ENCODE results near the gene DBP.

The DBP gene

DNA sequence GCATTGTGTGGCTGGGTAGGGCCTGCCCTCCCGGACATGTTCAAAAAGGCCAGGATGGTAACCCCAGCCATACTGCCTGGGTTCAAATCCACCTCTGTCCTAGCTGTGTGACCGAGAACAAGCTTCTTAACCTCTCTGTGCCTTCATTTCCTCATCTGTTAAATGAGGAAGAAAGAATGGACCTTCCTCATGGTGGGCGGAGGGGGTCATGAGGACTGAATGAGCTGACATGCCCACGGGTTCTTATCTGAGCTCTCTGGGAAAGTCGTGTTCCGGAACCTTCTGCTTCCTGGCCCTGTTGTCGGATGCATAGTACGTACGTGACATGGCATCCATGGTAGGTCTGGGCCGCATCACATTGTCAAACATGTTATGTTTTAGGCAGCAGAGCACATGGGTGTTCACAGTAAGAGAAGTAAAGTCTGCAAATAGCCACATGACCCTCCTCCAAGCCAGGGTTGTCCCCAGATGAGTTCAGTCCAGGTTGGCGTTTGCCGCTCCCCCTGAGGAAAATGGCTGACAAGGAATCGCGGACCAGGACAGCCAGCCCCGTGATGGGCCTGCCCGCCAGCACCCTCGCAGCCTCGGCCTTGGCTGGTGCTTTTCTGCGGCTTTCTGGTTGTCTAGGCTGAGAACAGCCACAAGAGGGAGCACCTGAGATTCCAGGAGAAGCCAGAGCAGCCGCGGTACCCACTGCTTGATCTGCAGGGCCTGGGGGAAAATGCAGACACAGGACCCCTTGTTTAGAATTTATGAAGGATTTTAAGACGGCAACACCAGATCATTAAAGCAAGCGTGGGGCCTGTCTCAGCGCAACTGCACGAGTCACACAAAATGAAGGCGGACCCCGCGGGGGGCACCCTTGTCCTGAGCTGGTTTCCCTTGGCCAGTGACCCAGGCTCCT lies 38.0 kb upstream of the DBP start:
- Histone ChIP-seq H3K4me1 (ENCODE audit: control insufficient read depth, low read length) (peaks cover 9% of the 10 kb centered on the region), H3K27ac (ENCODE audit: low read depth, low read length) (no peak overlapping the region), H3K36me3 (ENCODE audit: control insufficient read depth, low read length) (no peaks in the 10 kb centered on the region), H3F3A (ENCODE audit: control insufficient read depth, insufficient read depth) (no peaks in the 10 kb centered on the region), H3K9me2 (replicated peaks; ENCODE audit: control insufficient read depth, low read length) (no peaks in the 10 kb centered on the region), H3K4me2 (ENCODE audit: low read length) (peak overlapping the region; percentile 45), H3K4me3 (ENCODE audit: low read length) (no peak overlapping the region), H3K27me3 (ENCODE audit: control insufficient read depth, low read length) (no peaks in the 10 kb centered on the region), H3K9me3 (ENCODE audit: control insufficient read depth, insufficient read depth, low read length) (no peaks in the 10 kb centered on the region), H3K79me2 (ENCODE audit: control insufficient read depth, low read length) (no peaks in the 10 kb centered on the region), H4K20me1 (ENCODE audit: control insufficient read depth, insufficient read depth, low read depth, low read length) (no peaks in the 10 kb centered on the region)
- TF ChIP-seq EZH2phosphoT487 (IDR thresholded peaks at IDR 0.05; ENCODE audit: borderline replicate concordance, low read length) = no peak
- peak; percentile 94 for TF ChIP-seq CTCF (IDR thresholded peaks at IDR 0.05; ENCODE audit: low read depth, low read length, poor library complexity, severe bottlenecking)

- Histone ChIP-seq H3K9me2 (replicated peaks; ENCODE audit: control insufficient read depth, low read length) (no peaks in the 10 kb centered on the region), H3K79me2 (ENCODE audit: control insufficient read depth, low read length) (no peaks in the 10 kb centered on the region), H3K4me1 (ENCODE audit: control insufficient read depth, low read length) (peaks cover 9% of the 10 kb centered on the region), H3K9me3 (ENCODE audit: control insufficient read depth, insufficient read depth, low read length) (peaks cover 5% of the 10 kb centered on the region; the same call in 1 of the 2 replicates), H3K4me2 (ENCODE audit: low read length) (no peak overlapping the region), H3K27ac (ENCODE audit: low read depth, low read length) (no peak overlapping the region), H3K4me3 (ENCODE audit: low read length) (no peak overlapping the region), H4K20me1 (ENCODE audit: control insufficient read depth, insufficient read depth, low read depth, low read length) (no peaks in the 10 kb centered on the region), H3K36me3 (ENCODE audit: control insufficient read depth, low read length) (no peaks in the 10 kb centered on the region), H3K27me3 (ENCODE audit: control insufficient read depth, low read length) (no peaks in the 10 kb centered on the region), H3F3A (ENCODE audit: control insufficient read depth, insufficient read depth) (no peaks in the 10 kb centered on the region)
- no peak for TF ChIP-seq CTCF (IDR thresholded peaks at IDR 0.05; ENCODE audit: low read depth, low read length, poor library complexity, severe bottlenecking)
- no peak for TF ChIP-seq EZH2phosphoT487 (IDR thresholded peaks at IDR 0.05; ENCODE audit: borderline replicate concordance, low read length)
These were observed 37.1 kb upstream of the DBP start for GRCh38 chr19:48674216-48674809.

DNA sequence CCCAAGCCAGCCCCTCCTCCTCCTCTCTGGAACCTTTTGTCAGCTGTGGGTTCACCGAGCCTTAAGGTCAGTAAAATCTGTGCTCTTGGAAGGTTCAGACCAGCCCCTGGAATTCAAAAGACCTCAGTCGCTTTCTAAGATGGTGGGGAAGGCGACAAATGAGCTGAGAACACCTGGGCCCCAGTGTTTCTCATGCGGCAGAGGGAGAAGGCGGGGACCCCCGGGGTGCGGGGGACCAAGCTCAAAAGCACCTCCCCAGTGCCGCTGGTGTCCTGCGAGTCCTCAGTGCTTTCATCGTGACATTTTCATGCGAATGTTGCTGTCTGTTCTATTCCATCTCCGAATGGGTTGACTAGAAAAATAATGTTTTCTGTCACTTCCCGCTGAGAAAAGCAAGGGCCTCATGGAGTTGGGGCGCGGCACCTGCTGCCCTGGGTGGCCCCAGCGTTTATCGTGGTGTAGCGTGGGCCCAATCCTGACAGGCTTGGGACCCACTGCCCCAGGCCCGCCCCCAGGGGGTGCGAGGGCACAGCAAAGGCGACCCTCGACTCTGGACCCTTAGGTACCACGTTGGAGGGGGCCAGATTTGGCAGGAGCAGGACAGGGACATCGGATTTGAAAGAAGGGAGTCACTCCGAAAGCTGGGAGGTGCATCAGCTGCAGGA lies 36.4 kb upstream of the DBP start:
- Histone ChIP-seq H3K4me3 (ENCODE audit: low read length) (no peak overlapping the region), H3K27me3 (ENCODE audit: control insufficient read depth, low read length) (no peaks in the 10 kb centered on the region), H3K9me3 (ENCODE audit: control insufficient read depth, insufficient read depth, low read length) (peaks cover 5% of the 10 kb centered on the region; the same call in 1 of the 2 replicates), H3K36me3 (ENCODE audit: control insufficient read depth, low read length) (no peaks in the 10 kb centered on the region), H3K4me2 (ENCODE audit: low read length) (no peak overlapping the region), H3F3A (ENCODE audit: control insufficient read depth, insufficient read depth) (no peaks in the 10 kb centered on the region), H4K20me1 (ENCODE audit: control insufficient read depth, insufficient read depth, low read depth, low read length) (no peaks in the 10 kb centered on the region), H3K9me2 (replicated peaks; ENCODE audit: control insufficient read depth, low read length) (no peaks in the 10 kb centered on the region), H3K79me2 (ENCODE audit: control insufficient read depth, low read length) (no peaks in the 10 kb centered on the region), H3K27ac (ENCODE audit: low read depth, low read length) (no peak overlapping the region), H3K4me1 (ENCODE audit: control insufficient read depth, low read length) (peaks cover 9% of the 10 kb centered on the region)
- TF ChIP-seq EZH2phosphoT487 (IDR thresholded peaks at IDR 0.05; ENCODE audit: borderline replicate concordance, low read length) = no peak
- TF ChIP-seq CTCF (IDR thresholded peaks at IDR 0.05; ENCODE audit: low read depth, low read length, poor library complexity, severe bottlenecking) = no peak
